AG09319 (cell line): ENCODE results near the gene EFNA1.

Source experiments
- DNase-seq: peaks from one replicate; pipeline ENCODE4 v3.0.0-alpha.2; 2010; ENCODE audit warnings: low read depth; ENCODE audit errors: extremely low read depth
- CTCF ChIP-seq: IDR thresholded peaks from 2 replicates; pipeline ENCODE4 v1.5.1; 2011; ENCODE audit warnings: low read depth, mild to moderate bottlenecking, inconsistent platforms, low read length, moderate library complexity

The EFNA1 gene

GRCh38 chr1:155127967-155128754 lies 485 bp downstream of the EFNA1 start:
- no peak for DNase-seq

GRCh38 chr1:155128755-155129473 lies 1.2 kb downstream of the EFNA1 start:
- no peak for DNase-seq
- TF ChIP-seq CTCF, result no peak

More at GRCh38 chr1:155127967-155128754, 485 bp downstream of the EFNA1 start:
- no peak for TF ChIP-seq CTCF

- TF ChIP-seq CTCF, result no peak
- no peak for DNase-seq
Measured at GRCh38 chr1:155130272-155131006, 2.8 kb downstream of the EFNA1 start.

- TF ChIP-seq CTCF, result no peak
- no peak for DNase-seq
Measured at GRCh38 chr1:155131285-155131684, 3.6 kb downstream of the EFNA1 start.

- no peak for DNase-seq
- TF ChIP-seq CTCF, result no peak
Measured at GRCh38 chr1:155131856-155132255, 4.2 kb downstream of the EFNA1 start.

GRCh38 chr1:155133799-155134281 lies 6.2 kb downstream of the EFNA1 start:
- no peak for DNase-seq
- TF ChIP-seq CTCF, result no peak

- DNase-seq, result no peak
- no peak for TF ChIP-seq CTCF
Measured at GRCh38 chr1:155134322-155134721, 6.6 kb downstream of the EFNA1 start.
